Chondrocyte (in vitro differentiated cells): Measurements from ENCODE around the gene NR1D1. TPM values are rescaled to one million over a fixed set of nuclear protein-coding genes. Genes with fewer than 3 reads are reported as not detected.

Experiments
- DNase-seq: peaks from one replicate; pipeline ENCODE4 v3.0.0; 2021; ENCODE audit warnings: mixed read lengths, low spot score
- H3K27ac Mint-ChIP-seq: one replicate; pipeline ENCODE4 v1.8.0; 2021; ENCODE audit warnings: mild to moderate bottlenecking, moderate library complexity, mixed read lengths; ENCODE audit not compliant: unreplicated experiment
- H3K27me3 Mint-ChIP-seq: 2 replicates; pipeline ENCODE4 v1.8.0; 2021; ENCODE audit warnings: low read depth, mixed read lengths
- H3K36me3 Mint-ChIP-seq: 2 replicates; pipeline ENCODE4 v1.8.0; 2021; ENCODE audit warnings: low read depth, mixed read lengths
- H3K4me1 Mint-ChIP-seq: 2 replicates; pipeline ENCODE4 v1.8.0; 2021; ENCODE audit warnings: low read depth, mild to moderate bottlenecking, mixed read lengths
- H3K4me3 Mint-ChIP-seq: one replicate; pipeline ENCODE4 v1.8.0; 2021; ENCODE audit warnings: mild to moderate bottlenecking, moderate library complexity, mixed read lengths; ENCODE audit not compliant: unreplicated experiment
- H3K9me3 Mint-ChIP-seq: 2 replicates; pipeline ENCODE4 v1.8.0; 2021; ENCODE audit warnings: low read depth, mixed read lengths
- CTCF ChIP-seq: fragments of 200-600 bp; sonication (generic); IDR thresholded peaks from 2 replicates; pipeline ENCODE4 v1.5.0; 2021; ENCODE audit warnings: antibody characterized with exemption, mild to moderate bottlenecking, moderate library complexity
- total RNA-seq: library from RNA; stranded (reverse); gene quantifications from 3 replicates; pipeline ENCODE4 v1.2.1, GENCODE V29; 2021

The NR1D1 gene
- total RNA-seq, 1 donor from 2014 or later: 5.9 TPM

- no peaks in the 10 kb centered on the region for H3K27me3 Mint-ChIP-seq
- H3K4me1 Mint-ChIP-seq: peaks cover 71% of the 10 kb centered on the region
- H3K27ac Mint-ChIP-seq: peak overlapping the region; percentile 77
- peaks cover 2% of the 10 kb centered on the region for H3K36me3 Mint-ChIP-seq
- TF ChIP-seq CTCF: no peak
- peak overlapping the region; percentile 22 for H3K4me3 Mint-ChIP-seq
- no peaks in the 10 kb centered on the region for H3K9me3 Mint-ChIP-seq
- no peak for DNase-seq
Measured at GRCh38 chr17:40074871-40075200, 25.6 kb downstream of the NR1D1 start.

GRCh38 chr17:40074175-40074512 is 26.2 kb downstream of the NR1D1 start:
- DNase-seq: no peak
- H3K36me3 Mint-ChIP-seq: peaks cover 2% of the 10 kb centered on the region
- H3K27ac Mint-ChIP-seq: peak overlapping the region; percentile 92
- TF ChIP-seq CTCF: no peak
- peaks cover 78% of the 10 kb centered on the region for H3K4me1 Mint-ChIP-seq
- H3K27me3 Mint-ChIP-seq: no peaks in the 10 kb centered on the region
- no peak overlapping the region for H3K4me3 Mint-ChIP-seq
- no peaks in the 10 kb centered on the region for H3K9me3 Mint-ChIP-seq

- no peaks in the 10 kb centered on the region for H3K27me3 Mint-ChIP-seq
- H3K4me3 Mint-ChIP-seq: no peak overlapping the region
- peaks cover 83% of the 10 kb centered on the region for H3K4me1 Mint-ChIP-seq
- H3K27ac Mint-ChIP-seq: peak overlapping the region; percentile 92
- no peak for DNase-seq
- peaks cover 2% of the 10 kb centered on the region for H3K36me3 Mint-ChIP-seq
- no peaks in the 10 kb centered on the region for H3K9me3 Mint-ChIP-seq
- no peak for TF ChIP-seq CTCF
Measured at GRCh38 chr17:40073454-40074174, 26.8 kb downstream of the NR1D1 start.

- H3K27ac Mint-ChIP-seq: peak overlapping the region; percentile 92
- H3K36me3 Mint-ChIP-seq: peaks cover under 1% of the 10 kb centered on the region
- no peaks in the 10 kb centered on the region for H3K27me3 Mint-ChIP-seq
- no peaks in the 10 kb centered on the region for H3K9me3 Mint-ChIP-seq
- TF ChIP-seq CTCF: no peak
- no peak for DNase-seq
- H3K4me3 Mint-ChIP-seq: peak overlapping the region; percentile 58
- peaks cover 89% of the 10 kb centered on the region for H3K4me1 Mint-ChIP-seq
Measured at GRCh38 chr17:40072735-40073346, 27.5 kb downstream of the NR1D1 start.

- no peaks in the 10 kb centered on the region for H3K27me3 Mint-ChIP-seq
- H3K27ac Mint-ChIP-seq: peak overlapping the region; percentile 92
- DNase-seq: peak; percentile 99
- peaks cover 94% of the 10 kb centered on the region for H3K4me1 Mint-ChIP-seq
- no peak for TF ChIP-seq CTCF
- H3K36me3 Mint-ChIP-seq: no peaks in the 10 kb centered on the region
- H3K4me3 Mint-ChIP-seq: peak overlapping the region; percentile 58
- no peaks in the 10 kb centered on the region for H3K9me3 Mint-ChIP-seq
Measured at GRCh38 chr17:40072040-40072734, 28.2 kb downstream of the NR1D1 start.
